Smooth muscle cell (in vitro differentiated cells): ENCODE measurements around the gene LRRC23. TPM values are rescaled to one million over a fixed set of nuclear protein-coding genes. Genes with fewer than 3 reads are reported as not detected.

Source experiments
- DNase-seq: peaks from one replicate; lab custom pipeline; 2025; ENCODE audit not compliant: unreplicated experiment; lab: John Stamatoyannopoulos, UW
- H2AFZ ChIP-seq: fragments of 200-600 bp; sonication (generic); 2 replicates; pipeline ENCODE4 v1.6.0; 2016; ENCODE audit warnings: antibody characterized with exemption, low read depth, mild to moderate bottlenecking
- H3F3A ChIP-seq: fragments of 200-600 bp; sonication (generic); 2 replicates; pipeline ENCODE4 v1.6.0; 2017; ENCODE audit warnings: antibody characterized with exemption, low read depth
- H3K27ac ChIP-seq: fragments of 200-600 bp; sonication (generic); 2 replicates; pipeline ENCODE4 v1.5.1; 2016; ENCODE audit warnings: low read depth, mild to moderate bottlenecking
- H3K27me3 ChIP-seq: fragments of 200-600 bp; sonication (generic); 2 replicates; pipeline ENCODE4 v1.6.1; 2016; ENCODE audit warnings: low read depth, mild to moderate bottlenecking
- H3K36me3 ChIP-seq: fragments of 200-600 bp; sonication (generic); 2 replicates; pipeline ENCODE4 v1.5.1; 2016; ENCODE audit warnings: low read depth
- H3K4me1 ChIP-seq: fragments of 200-600 bp; sonication (generic); 2 replicates; pipeline ENCODE4 v1.5.1; 2016; ENCODE audit warnings: low read depth
- H3K4me2 ChIP-seq: fragments of 200-600 bp; sonication (generic); 2 replicates; pipeline ENCODE4 v1.6.0; 2016; ENCODE audit warnings: mild to moderate bottlenecking
- H3K4me3 ChIP-seq: fragments of 200-600 bp; sonication (generic); 2 replicates; pipeline ENCODE4 v1.5.1; 2016; ENCODE audit warnings: mild to moderate bottlenecking
- H3K79me2 ChIP-seq: fragments of 200-600 bp; sonication (generic); 2 replicates; pipeline ENCODE4 v1.6.0; 2016; ENCODE audit warnings: low read depth, mild to moderate bottlenecking
- H3K9ac ChIP-seq: fragments of 200-600 bp; sonication (generic); 2 replicates; pipeline ENCODE4 v1.6.0; 2016; ENCODE audit warnings: low read depth
- H3K9me3 ChIP-seq: fragments of 200-600 bp; sonication (generic); replicated peaks from 2 replicates; pipeline ENCODE4 v1.5.1; 2016; ENCODE audit warnings: low read depth
- H4K20me1 ChIP-seq: fragments of 200-600 bp; sonication (generic); 2 replicates; pipeline ENCODE4 v1.6.0; 2016; ENCODE audit warnings: low read depth
- CTCF ChIP-seq: fragments of 200-600 bp; sonication (generic); IDR thresholded peaks from 2 replicates; pipeline ENCODE4 v1.5.1; 2017; ENCODE audit warnings: borderline replicate concordance, mild to moderate bottlenecking, antibody characterized with exemption; ENCODE audit not compliant: insufficient read depth, poor library complexity, severe bottlenecking
- WGBS: methylation state at CpG from one replicate; pipeline ENCODE4 v1.1.7; 2016; ENCODE audit warnings: low lambda C conversion rate; 5-methylcytosine and 5-hydroxymethylcytosine counted together
- polyA plus RNA-seq: library from polyadenylated mRNA; unstranded; fragments of >200 nt; fragmentation: Nextera tagmentation; extraction: Ambion mirVana; gene quantifications from 2 replicates; pipeline ENCODE4 v1.2.1, GENCODE V29; 2016
- total RNA-seq: library from RNA; depleted of rRNA; stranded (reverse); fragments of >200 nt; gene quantifications from 2 replicates; pipeline ENCODE4 v1.2.3, GENCODE V29; 2014

LRRC23 gene
- total and polyA plus RNA-seq, 2 experiments from 2014 or later: 14.2 to 19.5 TPM

- Histone ChIP-seq H3K79me2 (no peaks in the 10 kb centered on the region), H2AFZ (no peak overlapping the region), H3K4me3 (peak overlapping the region; percentile 44), H3K4me2 (peak overlapping the region; percentile 71), H3K9me3 (no peaks in the 10 kb centered on the region), H3K9ac (no peak overlapping the region), H3K4me1 (peaks cover 10% of the 10 kb centered on the region), H3K27me3 (no peaks in the 10 kb centered on the region), H3K27ac (peak overlapping the region; percentile 13), H3K36me3 (no peaks in the 10 kb centered on the region), H3F3A (peaks cover 8% of the 10 kb centered on the region), H4K20me1 (peaks cover 6% of the 10 kb centered on the region)
- no peak for DNase-seq
- TF ChIP-seq CTCF: no peak
- 28% methylated on average over 32 of the region's 32 CpGs for WGBS
These were observed 41.7 kb downstream of the LRRC23 start for GRCh38 chr12:6946033-6946919.

DNA sequence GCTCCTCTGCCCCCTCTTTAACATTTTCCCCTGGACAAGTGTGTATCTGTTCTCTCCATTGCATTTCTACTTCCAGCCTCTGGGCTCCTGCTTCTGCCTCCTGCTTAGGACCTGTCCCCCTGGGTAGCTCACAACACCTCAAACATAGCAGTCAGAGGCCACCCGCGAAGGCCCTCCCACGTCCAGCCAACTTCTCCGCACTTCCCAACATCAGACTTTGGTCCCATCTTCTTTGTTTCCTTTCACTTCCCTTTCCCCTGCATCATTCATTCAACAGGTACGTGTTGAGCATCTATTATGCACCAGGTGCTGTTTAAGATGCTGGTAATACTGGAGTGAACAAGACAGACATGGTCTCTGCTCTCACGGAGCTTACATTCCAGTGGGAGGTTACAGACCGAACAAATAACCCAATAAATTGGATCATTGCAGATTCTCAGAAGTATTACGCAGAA is 42.3 kb downstream of the LRRC23 start:
- Histone ChIP-seq H4K20me1 (peaks cover 6% of the 10 kb centered on the region), H3K4me3 (peak overlapping the region; percentile 44), H3K4me1 (peaks cover 10% of the 10 kb centered on the region), H3K9ac (no peak overlapping the region), H3K4me2 (peak overlapping the region; percentile 71), H3K27ac (no peak overlapping the region), H2AFZ (no peak overlapping the region), H3F3A (peaks cover 8% of the 10 kb centered on the region), H3K27me3 (no peaks in the 10 kb centered on the region), H3K9me3 (no peaks in the 10 kb centered on the region), H3K79me2 (no peaks in the 10 kb centered on the region), H3K36me3 (no peaks in the 10 kb centered on the region)
- no peak for DNase-seq
- WGBS: 72% methylated on average over 8 of the region's 8 CpGs
- TF ChIP-seq CTCF: no peak

DNA sequence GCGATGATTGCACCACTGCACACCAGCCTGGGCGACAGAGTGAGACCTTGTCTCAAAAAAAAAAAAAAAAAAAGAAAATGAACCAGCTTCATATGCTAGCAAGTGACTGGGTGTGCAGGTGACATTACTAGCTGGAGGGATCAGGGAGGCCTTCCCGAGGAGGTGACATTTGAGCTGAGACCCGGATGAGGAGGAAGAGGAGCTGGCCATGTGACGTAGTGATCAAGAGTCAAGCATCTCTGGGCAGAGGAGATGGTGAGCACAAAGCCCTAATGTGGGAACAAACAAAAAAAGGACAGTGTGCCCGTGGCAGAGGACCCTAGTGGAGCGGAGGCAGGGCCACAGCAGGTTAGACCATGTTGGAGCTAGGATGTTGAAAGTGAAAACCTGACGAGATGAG is 43.0 kb downstream of the LRRC23 start:
- peaks cover 10% of the 10 kb centered on the region for H3K4me1 ChIP-seq
- DNase-seq: no peak
- H3K4me2 ChIP-seq: no peak overlapping the region
- H3K27ac ChIP-seq: no peak overlapping the region
- H2AFZ ChIP-seq: no peak overlapping the region
- no peaks in the 10 kb centered on the region for H3K79me2 ChIP-seq
- peaks cover 6% of the 10 kb centered on the region for H4K20me1 ChIP-seq
- no peaks in the 10 kb centered on the region for H3K27me3 ChIP-seq
- no peak overlapping the region for H3K4me3 ChIP-seq
- 93% methylated on average over 8 of the region's 8 CpGs for WGBS
- peaks cover 6% of the 10 kb centered on the region for H3F3A ChIP-seq
- H3K9me3 ChIP-seq: no peaks in the 10 kb centered on the region
- no peak for TF ChIP-seq CTCF
- no peaks in the 10 kb centered on the region for H3K36me3 ChIP-seq
- no peak overlapping the region for H3K9ac ChIP-seq
